Fibroblast of pulmonary artery (primary cell): ENCODE data around the gene DENND6B.
"Not testable (repeated sequence)": the region's sequence is repeated elsewhere in the genome, so short reads cannot be mapped to it uniquely, and the experiment has no call there.

ENCODE experiments used
- DNase-seq: peaks from one replicate; pipeline ENCODE4 v3.0.0-alpha.2; 2010; ENCODE audit warnings: low read depth
- H3K4me3 ChIP-seq: replicated peaks from 2 replicates; pipeline ENCODE4 v1.5.1; 2011; ENCODE audit warnings: low read depth, mild to moderate bottlenecking, control low read depth, low read length, moderate library complexity
- TF ChIP-seq, protein P1 (sequence below): IDR thresholded peaks from 2 replicates; pipeline ENCODE4 v1.5.1; 2011; ENCODE audit warnings: mild to moderate bottlenecking, control low read depth, low read length, inconsistent platforms; ENCODE audit errors: missing control alignments

DENND6B gene

GRCh38 chr22:50338860-50339462 lies 12.1 kb upstream of the DENND6B start:
- TF ChIP-seq, protein P1, sequence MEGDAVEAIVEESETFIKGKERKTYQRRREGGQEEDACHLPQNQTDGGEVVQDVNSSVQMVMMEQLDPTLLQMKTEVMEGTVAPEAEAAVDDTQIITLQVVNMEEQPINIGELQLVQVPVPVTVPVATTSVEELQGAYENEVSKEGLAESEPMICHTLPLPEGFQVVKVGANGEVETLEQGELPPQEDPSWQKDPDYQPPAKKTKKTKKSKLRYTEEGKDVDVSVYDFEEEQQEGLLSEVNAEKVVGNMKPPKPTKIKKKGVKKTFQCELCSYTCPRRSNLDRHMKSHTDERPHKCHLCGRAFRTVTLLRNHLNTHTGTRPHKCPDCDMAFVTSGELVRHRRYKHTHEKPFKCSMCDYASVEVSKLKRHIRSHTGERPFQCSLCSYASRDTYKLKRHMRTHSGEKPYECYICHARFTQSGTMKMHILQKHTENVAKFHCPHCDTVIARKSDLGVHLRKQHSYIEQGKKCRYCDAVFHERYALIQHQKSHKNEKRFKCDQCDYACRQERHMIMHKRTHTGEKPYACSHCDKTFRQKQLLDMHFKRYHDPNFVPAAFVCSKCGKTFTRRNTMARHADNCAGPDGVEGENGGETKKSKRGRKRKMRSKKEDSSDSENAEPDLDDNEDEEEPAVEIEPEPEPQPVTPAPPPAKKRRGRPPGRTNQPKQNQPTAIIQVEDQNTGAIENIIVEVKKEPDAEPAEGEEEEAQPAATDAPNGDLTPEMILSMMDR, result no peak
- H3K4me3 ChIP-seq, result no peak overlapping the region
- no peak for DNase-seq

- H3K4me3 ChIP-seq, result no peak overlapping the region
- DNase-seq, result no peak
- TF ChIP-seq, protein P1, result no peak
Measured at GRCh38 chr22:50338042-50338573, 11.3 kb upstream of the DENND6B start.

- no peak for DNase-seq
- TF ChIP-seq, protein P1, result no peak
- no peak overlapping the region for H3K4me3 ChIP-seq
Measured at GRCh38 chr22:50337262-50338041, 10.6 kb upstream of the DENND6B start.

- not testable (repeated sequence) for DNase-seq, H3K4me3 ChIP-seq
Measured at GRCh38 chr22:50334433-50334832, 7.6 kb upstream of the DENND6B start.

DNA sequence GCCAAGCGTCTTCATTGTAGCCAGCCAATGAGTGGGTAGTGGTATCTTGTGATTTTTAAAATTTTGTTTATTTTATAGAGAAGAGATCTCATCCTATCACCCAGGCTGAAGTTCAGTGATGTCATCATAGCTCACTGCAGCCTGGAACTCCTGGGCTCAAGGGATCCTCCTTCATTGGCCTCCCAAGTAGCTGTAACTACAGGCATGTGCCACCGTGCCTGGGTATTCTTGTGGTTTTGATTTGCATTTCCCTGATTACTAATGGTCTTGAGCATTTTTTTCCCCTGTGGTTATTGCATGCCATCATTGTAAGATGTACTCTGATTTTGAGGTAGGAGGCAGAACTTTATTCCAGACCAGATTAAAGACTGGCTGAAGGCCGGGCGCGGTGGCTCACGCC lies 2.4 kb upstream of the DENND6B start:
- TF ChIP-seq, protein P1, result no peak
- DNase-seq, result peak; percentile 20

DNA sequence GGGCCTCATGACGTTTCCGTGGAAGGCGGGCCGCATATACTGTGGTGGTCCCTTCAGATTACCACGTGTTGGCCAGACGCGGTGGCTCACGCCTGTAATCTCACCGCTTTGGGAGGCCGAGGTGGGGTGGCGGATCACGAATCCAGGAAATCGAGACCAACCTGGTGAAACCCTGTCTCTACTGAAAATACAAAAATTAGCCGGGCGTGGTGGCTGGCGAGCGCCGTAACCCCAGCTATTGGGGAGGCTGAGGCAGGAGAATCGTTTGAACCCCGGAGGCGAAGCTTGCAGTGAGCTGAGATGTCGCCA lies 853 bp upstream of the DENND6B start:
- no peak for DNase-seq
- H3K4me3 ChIP-seq, result peak overlapping the region; percentile 59
- TF ChIP-seq, protein P1, result no peak

More for the DNA sequence above, 2.4 kb upstream of the DENND6B start:
- no peak overlapping the region for H3K4me3 ChIP-seq

GRCh38 chr22:50326225-50326955 lies 422 bp downstream of the DENND6B start:
- DNase-seq, result no peak
- TF ChIP-seq, protein P1, result no peak
- peak overlapping the region; percentile 59 for H3K4me3 ChIP-seq
